ENCODE measurements around the gene SLC27A3.
"Not testable (repeated sequence)": the region's sequence is repeated elsewhere in the genome, so short reads cannot be mapped to it uniquely, and the experiment has no call there.

Gene SLC27A3

DNA sequence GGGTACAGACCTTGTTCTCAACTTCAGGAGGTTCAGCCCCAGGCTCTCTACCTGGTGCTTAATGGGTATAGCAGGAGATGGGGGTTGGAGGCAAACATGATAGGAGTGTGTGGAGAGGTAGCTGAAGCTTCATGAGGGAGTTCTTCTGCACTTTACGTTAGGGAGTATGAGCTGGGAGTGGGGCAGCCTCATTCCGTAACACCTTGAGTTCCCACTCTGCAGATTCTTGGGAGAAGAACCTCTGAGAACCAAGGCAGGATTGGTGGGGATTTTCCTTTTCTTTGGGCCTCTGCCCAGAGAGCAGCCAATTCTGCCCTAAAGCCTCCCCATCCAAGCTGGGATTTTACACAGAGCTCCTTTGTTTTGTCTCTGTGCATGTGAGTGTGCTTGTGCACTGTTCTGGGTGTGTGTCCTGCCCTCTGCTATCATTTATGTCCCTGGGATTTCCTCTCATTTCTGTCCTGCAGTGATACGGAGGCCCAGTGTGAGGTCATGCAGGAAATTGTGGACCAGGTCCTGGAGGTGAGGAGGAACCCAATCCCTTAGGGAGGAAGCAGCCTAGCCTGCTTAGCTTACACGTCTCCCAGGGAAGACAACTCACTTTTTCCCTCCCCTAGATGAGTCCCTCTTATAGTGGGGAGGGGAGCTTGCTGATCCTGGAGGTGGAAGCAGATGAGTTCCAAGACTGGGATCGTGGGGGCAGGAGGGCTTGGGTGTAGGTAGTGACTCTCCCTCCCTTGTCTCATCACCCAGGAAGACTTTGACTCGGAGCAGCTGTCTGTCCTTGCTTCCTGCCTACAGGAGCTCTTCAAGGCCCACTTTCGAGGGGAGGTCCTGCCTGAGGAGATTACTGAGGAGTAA, 11.6 kb upstream of the SLC27A3 start:
- no peak for DNase-seq

DNA sequence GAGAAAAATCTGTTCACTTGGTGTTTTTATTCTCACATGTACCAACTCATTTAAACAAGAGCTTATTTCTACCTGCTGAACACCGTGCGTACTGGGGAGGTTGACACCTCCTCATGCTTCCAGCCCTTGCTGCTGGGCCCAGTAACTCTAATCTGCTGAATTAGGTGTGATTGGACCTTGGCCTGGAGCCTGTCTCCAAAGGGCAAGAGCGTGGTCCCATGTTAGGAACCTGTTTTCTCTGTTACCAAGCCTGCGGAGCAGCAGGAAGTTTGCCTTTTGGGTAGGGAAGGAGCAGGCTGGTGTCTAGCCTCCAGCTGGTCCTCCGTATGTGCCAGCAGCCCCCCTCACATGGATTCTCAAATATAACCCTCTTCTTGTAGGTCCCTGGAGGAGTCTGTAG, 10.9 kb upstream of the SLC27A3 start:
- no peak for DNase-seq

DNA sequence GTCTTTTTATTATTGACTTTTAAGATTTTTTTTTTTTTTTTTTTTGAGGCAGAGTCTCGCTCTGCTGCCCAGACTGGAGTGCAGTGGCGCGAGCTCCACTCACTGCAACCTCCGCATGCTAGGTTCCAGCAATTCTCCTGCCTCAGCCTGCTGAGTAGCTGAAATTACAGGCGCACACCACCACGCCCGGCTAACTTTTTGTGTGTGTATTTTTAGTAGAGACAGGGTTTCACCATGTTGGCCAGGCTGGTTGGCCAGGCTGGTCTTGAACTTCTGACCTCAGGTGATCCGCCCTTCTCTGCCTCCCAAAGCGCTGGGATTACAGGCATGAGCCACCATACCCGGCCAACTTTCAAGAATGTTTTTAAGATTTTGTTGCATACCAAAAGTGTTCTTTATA, 8.5 kb upstream of the SLC27A3 start:
- DNase-seq = not testable (repeated sequence)

DNA sequence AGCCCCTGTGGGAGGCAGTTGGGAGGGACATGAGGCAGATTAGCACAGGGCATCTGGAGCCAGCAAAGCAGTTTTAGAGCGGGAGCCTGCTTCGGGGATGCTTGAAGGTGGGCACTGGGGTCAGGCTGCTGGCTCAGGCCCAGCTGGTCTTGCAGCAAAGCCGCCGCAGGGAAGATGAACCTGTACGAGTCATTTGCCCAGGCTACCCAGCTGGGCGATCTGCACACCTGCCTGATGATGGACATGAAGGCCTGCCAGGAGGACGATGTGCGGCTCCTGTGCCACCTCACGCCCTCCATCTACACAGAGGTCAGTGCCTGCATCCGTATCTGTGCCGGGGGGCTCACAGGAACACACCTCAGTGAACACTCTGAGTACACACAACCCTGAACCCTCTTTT, 7.7 kb upstream of the SLC27A3 start:
- no peak for DNase-seq

DNA sequence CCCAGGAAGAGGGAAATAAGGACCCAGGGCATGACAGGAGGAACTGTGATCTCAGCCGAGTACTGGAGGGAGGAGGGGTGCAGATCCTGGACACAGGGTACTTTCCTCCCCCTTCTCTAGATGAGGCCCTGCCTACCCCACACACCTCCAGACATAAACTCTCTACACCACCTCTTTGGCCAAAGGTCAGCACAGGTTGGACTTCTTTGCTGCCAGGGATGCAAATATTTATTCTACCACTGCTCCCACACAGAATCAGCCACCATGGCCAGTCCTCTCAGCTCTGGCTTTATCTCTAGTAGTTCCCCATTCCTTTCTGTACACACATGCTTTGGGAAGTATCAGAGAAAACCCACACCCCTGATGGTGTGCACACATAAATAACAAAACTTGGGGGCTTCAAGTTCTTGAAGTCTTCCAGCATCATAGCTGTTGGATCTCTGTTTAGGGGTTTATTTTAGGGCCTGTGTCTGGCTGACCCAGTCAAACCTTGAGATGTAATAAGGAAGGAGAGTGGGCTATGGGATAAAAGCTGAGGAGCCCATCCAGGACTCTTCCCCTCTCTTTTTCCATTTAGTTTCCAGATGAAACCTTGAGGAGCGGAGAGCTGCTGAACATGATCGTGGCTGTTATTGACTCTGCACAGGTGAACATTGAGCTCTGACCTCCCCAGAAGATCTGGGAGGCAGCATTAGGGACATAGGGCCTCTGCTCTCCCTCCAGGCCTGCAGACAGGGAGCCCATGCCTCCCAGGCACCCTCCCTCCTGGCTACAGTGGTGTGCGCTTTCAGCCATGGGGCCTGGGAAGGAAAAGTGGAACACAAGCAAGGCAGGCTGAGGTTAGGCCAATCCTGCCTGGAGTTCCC, 6.7 kb upstream of the SLC27A3 start:
- no peak for DNase-seq

DNA sequence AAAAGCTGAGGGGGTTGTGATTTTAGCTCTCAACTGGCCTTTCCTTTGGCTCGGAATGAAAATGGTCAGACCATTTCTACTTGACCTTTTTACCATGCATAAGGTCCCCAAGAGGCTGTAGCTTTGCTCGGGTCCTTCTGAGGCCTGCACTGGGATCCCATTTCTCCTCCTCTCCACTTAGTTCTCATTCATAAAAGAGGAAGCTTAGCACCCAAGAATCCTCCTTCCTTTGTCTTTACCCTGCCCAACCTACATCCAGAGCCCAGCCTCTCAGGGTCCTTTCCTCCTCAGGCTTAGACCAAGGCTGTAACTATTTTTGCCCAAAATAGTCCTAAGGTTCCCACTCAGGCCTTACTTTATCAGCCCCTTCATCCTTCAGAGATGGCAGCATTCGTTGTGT, 6.0 kb upstream of the SLC27A3 start:
- DNase-seq = peak in 1 of 2 donors; percentile 35

DNA sequence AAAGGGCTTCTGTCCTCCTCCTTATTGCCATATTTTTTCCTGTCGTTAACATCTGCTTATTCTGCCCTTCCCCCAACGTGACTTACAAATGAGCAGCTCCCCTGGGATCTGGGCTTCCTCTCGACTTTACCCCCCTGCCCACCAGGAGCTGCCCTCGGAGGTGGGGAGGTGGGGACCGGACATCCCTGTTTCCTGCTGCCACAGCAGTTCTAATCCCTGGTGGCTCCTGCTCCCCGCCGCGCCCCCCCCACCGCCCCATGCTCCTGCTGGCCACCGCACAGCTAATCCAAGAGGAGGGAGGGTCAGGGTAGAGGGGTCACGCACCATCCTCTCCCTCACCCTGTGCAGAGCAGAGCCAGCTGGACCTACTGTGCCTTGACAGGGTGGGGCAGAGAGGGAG, 4.4 kb upstream of the SLC27A3 start:
- no peak for DNase-seq

DNA sequence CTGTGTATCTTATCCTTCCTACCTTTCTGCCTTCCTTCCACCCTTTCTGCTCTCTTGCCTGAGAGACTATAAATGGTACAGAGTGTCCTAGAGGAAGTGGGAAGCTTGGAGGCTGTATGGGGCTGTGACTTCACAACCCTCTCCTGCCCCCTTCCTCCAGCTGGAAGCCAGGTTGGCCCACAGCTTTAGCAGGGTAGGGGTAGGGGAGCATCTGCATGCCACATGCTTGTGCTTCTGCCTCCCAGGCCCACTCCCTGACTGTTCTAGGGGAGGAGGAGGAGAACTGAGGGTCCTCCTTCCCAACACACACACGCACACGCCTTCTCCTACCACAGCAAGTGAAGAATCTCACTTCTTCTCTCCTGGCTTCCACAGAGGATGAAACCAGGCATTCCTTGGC, 3.9 kb upstream of the SLC27A3 start:
- peak; percentile 11 to 73 for DNase-seq

DNA sequence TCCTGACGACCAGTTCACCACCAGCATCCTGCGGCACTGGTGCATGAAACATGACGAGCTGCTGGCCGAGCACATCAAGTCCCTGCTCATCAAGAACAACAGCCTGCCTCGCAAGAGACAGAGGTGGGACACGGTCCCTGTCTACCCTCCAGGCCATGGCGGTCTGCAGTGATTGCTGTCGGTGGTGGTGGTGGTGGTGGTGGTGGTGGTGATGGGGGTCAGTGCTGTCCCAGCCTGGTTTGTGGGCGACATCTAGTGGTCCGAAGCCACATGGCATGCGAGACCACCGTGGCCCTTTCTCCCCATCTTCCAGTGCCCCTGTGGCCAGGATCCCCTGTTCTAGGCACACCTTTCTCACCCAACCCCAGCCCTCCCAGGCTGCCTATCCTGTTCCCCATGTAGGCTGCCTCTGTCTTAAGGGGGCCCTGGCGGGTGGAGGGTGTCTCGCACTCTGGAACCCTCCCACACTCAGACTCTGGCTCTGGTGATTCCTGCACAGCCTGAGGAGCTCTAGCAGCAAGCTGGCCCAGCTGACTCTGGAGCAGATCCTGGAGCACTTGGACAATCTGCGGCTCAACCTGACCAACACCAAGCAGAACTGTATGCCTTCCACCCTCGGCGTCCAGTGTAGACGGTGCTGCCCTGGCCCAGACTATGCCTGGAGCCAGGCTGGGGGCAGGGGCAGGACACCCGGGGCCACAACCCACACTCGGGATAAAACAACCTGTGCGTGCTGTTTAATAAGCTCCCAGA, 3.2 kb upstream of the SLC27A3 start:
- no peak for DNase-seq

DNA sequence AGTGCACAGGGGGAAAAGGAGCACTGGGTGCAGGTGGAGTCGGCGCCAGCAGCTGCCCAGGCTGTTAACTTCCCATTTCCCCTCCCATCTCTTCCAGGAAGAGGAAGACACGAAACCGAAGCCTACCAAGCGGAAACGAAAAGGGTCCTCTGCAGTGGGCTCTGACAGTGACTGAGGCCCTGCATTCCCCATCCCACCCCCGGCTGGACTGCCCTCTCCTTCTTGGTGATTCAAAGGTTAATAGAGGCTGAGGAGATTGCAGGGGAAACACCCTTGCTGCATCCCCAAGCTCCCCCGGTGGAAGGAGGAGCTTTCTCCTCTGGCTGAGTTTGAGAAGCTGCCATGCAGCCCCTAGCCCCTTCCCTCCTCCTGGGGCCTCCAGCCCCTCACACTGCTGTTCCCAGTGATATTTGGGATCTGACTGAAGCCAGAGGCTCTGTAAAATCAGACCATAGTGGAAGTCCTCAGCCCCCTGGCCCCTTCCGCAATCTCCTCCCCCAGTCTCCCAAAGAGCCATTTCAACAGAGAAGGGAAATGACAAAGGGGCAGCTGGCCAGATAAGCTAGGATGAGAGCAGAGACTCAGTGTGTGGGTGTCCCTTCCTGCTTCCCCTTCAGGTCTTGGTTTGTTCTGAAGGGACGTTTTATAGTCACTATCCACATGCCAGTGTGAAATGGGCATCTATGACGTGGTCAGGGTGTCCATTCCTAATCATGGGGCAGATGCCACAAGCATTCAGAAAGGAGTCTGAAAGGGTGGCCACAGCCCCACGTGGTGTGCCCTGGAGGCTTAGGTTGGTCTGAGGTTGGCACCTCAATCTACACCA, 1.9 kb upstream of the SLC27A3 start:
- DNase-seq = peak; percentile 97 to 98

DNA sequence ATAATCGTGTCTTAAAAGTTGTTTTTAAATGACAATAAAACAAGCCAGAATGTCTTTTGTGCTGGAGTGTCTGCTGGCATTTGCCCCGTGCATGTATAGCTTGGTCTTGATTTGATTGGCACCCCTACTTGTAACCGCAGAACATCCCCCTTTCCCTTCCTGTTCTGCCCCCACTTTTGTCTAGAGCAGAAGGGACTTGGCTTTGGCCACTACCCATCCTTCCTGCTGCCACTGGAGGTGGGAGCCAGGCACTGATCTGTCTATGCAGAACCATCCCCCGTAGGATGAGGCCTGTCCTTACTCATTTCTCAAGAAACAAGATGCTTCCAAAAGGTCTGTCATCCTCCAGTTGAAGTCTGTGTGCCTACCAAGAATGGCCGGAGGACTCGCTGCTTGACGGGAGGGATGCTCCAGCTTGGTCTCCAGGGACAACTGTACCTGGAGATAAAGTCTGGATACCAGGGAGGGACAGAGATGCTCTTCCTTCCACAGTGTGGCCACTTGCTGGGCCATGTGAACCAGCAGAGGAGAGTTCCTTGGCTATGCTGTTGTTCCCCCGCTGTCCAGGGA, 1.1 kb upstream of the SLC27A3 start:
- DNase-seq = peak; percentile 61 to 82

DNA sequence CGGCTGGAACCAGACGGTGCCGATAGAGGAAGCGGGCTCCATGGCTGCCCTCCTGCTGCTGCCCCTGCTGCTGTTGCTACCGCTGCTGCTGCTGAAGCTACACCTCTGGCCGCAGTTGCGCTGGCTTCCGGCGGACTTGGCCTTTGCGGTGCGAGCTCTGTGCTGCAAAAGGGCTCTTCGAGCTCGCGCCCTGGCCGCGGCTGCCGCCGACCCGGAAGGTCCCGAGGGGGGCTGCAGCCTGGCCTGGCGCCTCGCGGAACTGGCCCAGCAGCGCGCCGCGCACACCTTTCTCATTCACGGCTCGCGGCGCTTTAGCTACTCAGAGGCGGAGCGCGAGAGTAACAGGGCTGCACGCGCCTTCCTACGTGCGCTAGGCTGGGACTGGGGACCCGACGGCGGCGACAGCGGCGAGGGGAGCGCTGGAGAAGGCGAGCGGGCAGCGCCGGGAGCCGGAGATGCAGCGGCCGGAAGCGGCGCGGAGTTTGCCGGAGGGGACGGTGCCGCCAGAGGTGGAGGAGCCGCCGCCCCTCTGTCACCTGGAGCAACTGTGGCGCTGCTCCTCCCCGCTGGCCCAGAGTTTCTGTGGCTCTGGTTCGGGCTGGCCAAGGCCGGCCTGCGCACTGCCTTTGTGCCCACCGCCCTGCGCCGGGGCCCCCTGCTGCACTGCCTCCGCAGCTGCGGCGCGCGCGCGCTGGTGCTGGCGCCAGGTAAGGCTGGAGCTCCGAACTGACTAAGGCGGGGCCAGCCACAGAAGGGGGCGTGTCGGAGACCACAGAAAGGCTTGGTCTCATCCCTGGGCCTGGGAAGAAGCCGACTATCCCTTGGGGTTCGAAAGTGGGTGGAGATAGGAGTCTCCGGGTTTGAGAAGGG, 486 bp downstream of the SLC27A3 start:
- peak in 1 of 2 donors; percentile 37 for DNase-seq

DNA sequence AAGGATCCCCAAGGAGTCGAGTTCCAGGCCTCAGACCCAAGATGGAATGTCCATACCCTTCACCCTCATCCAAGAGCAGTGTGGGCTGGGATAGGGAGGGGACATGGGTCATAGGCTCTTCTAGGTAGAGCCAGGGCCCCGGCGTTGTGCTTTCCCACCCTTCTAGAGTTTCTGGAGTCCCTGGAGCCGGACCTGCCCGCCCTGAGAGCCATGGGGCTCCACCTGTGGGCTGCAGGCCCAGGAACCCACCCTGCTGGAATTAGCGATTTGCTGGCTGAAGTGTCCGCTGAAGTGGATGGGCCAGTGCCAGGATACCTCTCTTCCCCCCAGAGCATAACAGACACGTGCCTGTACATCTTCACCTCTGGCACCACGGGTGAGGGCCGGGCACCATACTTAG, 1.1 kb downstream of the SLC27A3 start:
- DNase-seq = no peak

DNA sequence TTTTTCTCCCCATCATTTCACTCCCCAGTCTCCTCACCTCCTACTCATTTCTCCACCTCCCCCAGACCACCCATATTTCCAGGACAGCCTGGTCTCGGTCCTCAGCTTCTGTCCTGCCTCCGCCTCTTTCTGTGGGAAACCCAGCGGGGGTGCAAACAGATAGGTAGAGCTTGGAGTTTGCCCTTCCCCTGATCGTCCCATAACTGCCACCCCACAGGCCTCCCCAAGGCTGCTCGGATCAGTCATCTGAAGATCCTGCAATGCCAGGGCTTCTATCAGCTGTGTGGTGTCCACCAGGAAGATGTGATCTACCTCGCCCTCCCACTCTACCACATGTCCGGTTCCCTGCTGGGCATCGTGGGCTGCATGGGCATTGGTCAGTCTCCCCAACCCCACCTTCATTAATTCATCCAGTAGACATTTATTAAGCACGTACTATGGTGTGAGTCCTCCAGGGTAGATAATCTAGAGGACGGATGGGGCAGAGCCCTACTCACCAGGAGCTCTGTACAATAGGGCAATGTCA, 1.7 kb downstream of the SLC27A3 start:
- DNase-seq = no peak

DNA sequence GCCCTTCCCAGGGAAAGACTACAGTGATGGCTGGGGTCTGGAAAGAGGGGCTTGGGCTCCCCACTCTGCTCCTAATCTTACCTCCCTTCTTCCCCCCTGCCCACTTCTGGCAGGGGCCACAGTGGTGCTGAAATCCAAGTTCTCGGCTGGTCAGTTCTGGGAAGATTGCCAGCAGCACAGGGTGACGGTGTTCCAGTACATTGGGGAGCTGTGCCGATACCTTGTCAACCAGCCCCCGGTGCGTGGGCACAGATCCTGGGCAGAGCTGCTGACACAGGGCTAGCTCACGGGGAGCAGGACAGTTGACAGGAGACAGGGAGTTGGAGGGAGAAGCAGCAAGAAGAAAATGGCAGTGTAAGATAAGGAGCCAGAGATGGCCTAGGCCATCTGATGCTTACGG, 2.4 kb downstream of the SLC27A3 start:
- no peak for DNase-seq

DNA sequence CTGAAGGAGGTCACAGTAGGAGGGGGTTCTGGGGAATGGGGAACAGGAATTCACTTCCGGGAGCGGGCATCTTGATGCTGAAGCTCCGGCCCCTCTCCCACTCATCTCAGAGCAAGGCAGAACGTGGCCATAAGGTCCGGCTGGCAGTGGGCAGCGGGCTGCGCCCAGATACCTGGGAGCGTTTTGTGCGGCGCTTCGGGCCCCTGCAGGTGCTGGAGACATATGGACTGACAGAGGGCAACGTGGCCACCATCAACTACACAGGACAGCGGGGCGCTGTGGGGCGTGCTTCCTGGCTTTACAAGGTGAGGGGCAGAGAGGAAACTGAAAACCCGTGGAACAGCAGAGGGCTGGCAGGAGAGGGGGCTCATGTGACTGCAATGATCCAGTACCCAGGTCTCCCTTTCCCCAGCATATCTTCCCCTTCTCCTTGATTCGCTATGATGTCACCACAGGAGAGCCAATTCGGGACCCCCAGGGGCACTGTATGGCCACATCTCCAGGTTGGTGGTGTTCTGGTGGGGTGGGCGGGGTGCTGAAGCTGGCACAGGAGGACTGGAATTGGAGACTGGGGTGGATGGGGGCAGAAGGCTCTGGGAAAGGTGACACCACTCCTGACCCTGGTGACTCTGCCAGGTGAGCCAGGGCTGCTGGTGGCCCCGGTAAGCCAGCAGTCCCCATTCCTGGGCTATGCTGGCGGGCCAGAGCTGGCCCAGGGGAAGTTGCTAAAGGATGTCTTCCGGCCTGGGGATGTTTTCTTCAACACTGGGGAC, 3.0 kb downstream of the SLC27A3 start:
- no peak for DNase-seq

DNA sequence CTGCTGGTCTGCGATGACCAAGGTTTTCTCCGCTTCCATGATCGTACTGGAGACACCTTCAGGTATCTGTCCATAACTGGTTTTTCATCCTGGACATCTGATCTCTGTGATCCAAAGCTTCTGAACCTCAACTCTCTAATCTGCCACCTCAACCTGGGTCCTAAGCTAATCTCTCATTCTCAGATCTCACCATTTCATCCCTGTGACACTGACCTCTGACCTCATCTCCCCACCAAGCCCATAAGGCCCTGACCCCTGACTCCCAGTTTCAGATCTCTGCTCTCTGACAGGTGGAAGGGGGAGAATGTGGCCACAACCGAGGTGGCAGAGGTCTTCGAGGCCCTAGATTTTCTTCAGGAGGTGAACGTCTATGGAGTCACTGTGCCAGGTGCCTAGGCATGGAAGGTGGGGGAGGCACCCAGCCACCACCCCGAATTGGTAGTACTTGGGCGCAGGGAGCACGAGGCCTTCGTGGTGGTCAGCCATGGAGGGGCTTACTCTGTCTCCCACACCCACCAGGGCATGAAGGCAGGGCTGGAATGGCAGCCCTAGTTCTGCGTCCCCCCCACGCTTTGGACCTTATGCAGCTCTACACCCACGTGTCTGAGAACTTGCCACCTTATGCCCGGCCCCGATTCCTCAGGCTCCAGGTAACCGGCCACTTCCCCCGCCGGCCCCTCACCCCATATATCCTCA, 3.8 kb downstream of the SLC27A3 start:
- DNase-seq = no peak

DNA sequence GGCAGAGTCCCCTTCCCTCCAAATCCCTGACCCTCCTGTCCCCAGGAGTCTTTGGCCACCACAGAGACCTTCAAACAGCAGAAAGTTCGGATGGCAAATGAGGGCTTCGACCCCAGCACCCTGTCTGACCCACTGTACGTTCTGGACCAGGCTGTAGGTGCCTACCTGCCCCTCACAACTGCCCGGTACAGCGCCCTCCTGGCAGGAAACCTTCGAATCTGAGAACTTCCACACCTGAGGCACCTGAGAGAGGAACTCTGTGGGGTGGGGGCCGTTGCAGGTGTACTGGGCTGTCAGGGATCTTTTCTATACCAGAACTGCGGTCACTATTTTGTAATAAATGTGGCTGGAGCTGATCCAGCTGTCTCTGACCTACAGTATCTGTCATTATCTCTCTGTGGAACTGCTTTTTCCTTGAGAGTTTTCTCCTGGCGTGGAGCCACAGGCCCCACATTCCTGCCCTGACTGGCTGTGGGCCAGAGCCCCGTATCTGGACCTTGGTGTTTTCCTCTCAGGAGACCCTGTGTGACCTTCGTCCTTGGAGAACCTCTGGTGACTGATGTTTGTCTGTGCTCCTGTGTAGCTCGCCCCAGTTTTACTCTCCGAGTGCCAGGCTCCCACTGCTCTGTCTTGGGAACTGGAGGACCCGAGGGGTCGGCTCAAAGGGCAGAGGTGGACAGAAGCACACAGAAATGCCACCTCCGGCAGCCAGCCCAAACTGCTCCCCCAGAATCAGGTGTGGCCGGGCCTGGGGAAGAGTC, 4.8 kb downstream of the SLC27A3 start:
- no peak for DNase-seq

All from inflammatory macrophage (primary cell).